A204.1 (cell line): ENCODE measurements around the gene OR8I2.
"Not testable (repeated sequence)": the region's sequence is repeated elsewhere in the genome, so short reads cannot be mapped to it uniquely, and the experiment has no call there.

ENCODE experiments used
- FAIRE-seq: peaks from 2 replicates; lab custom pipeline; 2012; peaks lifted over from hg19 to GRCh38; lab: Jason Lieb, UNC

Gene OR8I2

DNA sequence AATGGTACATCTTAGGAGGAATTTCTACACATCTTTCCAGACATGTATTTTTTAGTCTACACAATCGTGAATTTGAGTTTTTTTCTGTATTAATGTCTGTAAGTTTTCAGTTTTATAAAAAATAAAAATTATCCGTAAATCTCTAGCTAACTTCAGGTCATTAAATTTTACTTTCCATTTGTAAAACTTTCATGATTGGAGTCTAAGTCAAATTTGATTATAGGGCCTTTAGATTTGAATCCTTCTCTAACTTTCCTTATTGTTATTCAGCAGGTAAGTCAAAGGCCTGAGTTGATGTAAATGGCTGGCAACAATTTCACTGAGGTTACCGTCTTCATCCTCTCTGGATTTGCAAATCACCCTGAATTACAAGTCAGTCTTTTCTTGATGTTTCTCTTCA, at the start of gene OR8I2:
Gene OR8I2 (plus strand): TSS at position 301 of the 400 bp plus-strand sequence. CDS start 0 bp downstream, at position 301.
- no peak for FAIRE-seq

DNA sequence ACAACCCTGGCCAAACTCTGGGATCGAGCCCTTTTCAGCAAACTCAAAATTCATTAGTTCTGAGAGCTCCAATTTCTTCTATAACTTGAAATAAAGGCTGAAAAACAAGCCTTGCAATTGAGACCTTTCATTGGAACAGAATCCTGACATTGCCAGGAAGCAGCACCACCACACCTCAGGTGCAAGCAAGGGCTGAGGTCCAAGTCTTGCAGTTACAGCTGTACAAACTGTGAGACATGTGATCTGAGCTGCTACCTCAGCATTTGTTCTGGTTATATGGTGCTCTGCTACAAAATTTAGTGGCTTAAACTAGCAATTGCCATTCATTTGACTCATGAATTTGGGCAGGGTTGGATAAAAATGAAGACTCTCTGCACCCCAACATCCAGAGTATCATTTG, 47.6 kb upstream of the OR8I2 start:
- no peak for FAIRE-seq

DNA sequence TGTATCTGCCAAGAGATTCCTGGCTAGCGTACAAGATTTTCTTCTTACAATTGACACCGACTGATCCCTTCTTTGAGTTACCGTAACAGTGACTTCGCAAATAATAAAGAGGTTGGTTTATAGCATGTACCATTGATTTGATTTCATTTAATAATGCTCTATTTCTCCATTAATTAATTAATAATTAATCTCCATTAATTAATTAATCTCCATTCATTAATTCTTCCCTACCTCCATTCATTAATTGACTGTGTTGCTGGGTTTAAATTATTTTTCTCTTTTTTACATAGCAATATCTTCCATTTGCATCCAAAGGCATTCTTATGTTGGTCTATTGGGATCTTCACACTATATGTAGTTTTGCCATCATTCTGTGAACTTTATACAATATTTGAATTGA, 44.6 kb upstream of the OR8I2 start:
- FAIRE-seq = no peak

DNA sequence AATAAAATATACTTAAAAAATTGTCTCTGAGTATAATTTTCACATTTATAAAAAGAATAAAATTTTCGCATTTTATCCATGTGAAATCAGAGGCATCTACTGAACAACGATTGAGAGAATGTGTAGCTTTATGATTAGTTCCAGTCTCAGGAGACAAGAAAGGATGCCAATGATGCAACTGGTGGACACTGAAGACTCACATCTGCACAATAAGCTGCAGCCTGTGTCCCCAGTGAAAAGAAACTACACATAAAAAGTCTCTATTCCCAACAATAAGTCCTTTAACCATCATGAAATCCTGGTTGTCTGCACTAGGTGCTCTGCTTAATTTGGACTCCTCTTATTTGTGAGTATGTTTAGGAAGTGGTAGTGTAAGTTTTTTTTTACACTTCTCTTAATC, 43.6 kb upstream of the OR8I2 start:
- FAIRE-seq = no peak

DNA sequence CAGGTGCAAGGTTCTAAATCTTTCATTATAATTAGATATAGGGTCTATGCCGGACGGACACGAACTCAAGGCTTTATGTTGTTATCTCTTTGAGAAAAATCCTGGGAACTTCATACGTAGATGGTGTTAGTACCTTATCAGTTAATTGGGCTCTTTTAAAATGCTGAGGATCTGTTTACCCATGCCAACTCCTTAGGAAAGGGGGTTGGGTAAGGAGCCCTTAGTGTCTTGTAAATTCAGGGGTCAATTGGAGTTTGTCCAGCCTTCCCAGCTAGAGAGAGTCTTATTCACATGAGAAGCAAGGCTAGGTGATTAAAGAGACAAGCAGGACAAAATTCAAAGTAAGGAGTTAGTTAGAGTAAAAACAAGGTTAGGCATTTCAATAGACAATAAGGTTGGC, 36.7 kb upstream of the OR8I2 start:
- not testable (repeated sequence) for FAIRE-seq

DNA sequence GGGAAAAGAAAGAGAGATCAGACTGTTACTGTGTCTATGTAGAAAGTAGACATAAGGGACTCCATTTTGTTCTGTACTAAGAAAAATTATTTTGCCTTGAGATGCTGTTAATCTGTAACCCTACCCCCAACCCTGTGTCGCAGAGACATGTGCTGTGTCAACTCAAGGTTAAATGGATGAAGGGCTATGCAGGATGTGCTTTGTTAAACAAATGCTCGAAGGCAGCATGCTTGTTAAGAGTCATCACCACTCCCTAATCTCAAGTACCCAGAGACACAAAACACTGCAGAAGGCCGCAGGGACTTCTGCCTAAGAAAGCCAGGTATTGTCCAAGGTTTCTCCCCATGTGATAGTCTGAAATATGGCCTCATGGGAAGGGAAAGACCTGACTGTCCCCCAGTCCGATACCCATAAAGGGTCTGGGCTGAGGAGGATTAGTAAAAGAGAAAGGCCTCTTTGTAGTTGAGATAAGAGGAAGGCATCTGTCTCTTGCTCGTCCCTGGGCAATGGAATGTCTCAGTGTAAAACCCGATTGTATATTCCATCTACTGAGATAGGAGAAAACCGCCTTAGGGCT, 35.4 kb upstream of the OR8I2 start:
- FAIRE-seq = not testable (repeated sequence)

DNA sequence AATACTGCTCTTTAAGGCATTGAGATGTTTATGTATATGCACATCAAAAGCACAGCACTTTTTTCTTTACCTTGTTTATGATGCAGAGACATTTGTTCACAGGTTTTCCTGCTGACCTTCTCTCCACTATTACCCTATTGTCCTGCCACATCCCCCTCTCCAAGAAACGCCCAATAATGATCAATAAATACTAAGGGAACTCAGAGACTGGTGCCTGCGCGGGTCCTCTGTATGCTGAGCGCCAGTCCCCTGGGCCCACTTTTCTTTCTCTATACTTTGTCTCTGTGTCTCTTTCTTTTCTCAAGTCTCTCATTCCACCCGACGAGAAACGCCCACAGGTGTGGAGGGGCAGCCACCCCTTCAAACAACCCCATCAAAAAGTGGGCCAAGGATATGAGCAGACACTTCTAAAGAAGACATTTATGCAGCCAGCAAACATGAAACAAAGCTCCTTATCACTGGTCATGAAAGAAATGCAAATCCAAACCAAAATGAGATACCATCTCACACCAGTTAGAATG, 34.8 kb upstream of the OR8I2 start:
- not testable (repeated sequence) for FAIRE-seq

DNA sequence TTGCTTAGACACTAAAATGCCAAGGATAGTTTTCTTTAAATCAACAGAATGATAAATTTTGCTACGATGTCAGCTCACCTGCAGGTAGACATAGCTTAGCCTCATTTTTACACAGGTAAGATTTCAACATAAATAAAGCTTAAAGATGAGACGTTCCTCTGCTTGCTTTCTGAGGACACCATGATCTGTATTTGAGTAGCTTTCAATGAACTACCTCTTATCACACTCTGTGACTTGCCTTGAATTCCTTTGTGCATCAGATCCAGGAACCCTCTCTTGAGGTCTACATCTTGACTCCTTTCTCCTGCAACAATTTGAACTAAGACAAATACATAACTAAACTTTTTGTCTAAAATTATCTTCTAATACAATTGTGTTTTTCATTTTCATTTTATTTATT, 26.1 kb upstream of the OR8I2 start:
- no peak for FAIRE-seq

DNA sequence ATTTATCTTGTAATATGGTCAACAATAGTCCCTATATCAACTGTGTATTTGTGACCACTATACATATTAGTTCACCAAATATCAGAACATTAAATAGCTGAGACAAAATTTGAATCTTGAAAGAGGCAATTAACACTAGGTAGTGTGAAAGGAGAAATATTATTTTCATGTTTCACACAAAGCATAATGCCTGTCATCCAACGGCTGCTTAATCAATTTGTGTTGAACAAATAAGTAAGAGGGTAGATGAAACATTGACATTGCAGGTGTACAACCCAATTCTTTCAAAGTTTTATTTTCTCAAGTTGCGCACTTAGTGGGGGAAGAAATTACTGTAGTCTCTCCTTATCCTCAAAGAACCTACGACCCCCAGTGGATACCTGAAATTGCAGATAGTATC, 3.4 kb upstream of the OR8I2 start:
- FAIRE-seq = no peak

DNA sequence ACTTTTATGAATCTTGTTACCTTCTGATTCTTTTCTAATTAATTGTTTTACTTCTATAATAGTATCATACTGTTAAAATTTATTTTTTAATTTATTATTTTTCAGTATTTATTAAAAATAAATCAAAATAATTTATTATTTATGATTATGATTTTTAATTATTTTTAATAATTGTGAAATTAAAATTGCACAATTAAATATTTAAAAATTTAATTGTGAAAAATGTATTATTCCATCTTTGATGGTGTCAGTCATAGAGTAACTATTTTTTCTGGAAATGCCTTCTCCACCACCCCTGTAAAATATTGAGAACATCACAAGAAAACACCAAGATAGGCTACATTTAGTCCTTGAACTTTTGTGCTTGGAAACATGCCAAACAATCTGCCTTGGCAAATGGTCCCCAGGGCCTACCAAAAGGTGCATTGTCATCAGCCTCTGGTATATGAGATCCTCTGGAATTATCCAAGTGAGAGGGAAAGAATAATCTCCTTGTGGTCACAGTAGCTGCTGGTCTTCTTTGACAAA, 10.2 kb downstream of the OR8I2 start, which contains the start of gene OR8H2:
Gene OR8H2 (plus strand): TSS at position 478 of the 528 bp plus-strand sequence. CDS start 1,356 bp downstream, outside the sequence.
- peak; percentile 97 for FAIRE-seq

DNA sequence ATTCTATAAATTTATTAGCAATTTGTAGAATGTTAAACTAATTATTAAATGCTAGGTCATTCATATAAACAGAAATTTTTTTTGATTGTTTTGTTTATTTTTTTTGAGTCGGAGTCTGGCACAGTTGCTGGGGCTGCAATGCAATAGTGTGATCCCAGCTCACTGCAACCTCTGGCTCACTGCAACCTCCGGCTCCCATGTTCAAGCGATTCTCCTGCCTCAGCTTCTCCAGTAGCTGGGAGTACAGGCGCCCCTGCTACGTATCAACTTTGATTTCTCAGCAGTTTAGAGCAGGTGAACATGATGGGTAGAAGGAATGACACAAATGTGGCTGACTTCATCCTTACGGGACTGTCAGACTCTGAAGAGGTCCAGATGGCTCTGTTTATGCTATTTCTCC, 29.0 kb downstream of the OR8I2 start, which contains the start of gene OR8H3:
Gene OR8H3 (plus strand): TSS at position 301 of the 400 bp plus-strand sequence. CDS start 0 bp downstream, at position 301.
- FAIRE-seq = no peak

DNA sequence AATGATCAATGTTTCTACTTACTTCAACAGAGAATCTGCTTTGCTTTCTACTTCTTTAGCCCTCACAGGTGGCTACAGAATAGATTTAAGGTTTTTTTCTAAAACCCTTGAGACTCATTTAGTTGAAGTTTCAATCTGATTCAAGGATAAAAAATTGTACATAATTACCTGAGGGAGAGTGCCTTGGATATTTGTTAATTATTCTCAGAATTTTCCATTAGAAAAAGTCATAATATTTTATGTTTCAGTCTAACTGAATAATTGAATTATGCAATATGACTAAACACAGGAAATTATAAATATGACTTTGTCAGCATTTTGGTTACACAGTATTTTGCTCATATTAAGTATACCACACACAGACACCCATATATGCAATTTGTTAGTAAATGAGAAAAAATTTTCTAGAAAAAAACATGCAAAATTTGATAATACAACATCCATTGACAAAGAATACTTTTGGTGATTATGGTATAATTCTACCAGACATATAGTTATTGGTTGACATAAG, 47.1 kb downstream of the OR8I2 start, which contains the start of gene OR8J3:
Gene OR8J3 (minus strand): TSS at position 51 of the 511 bp plus-strand sequence. CDS start 2,483 bp downstream, outside the sequence.
- FAIRE-seq = no peak

DNA sequence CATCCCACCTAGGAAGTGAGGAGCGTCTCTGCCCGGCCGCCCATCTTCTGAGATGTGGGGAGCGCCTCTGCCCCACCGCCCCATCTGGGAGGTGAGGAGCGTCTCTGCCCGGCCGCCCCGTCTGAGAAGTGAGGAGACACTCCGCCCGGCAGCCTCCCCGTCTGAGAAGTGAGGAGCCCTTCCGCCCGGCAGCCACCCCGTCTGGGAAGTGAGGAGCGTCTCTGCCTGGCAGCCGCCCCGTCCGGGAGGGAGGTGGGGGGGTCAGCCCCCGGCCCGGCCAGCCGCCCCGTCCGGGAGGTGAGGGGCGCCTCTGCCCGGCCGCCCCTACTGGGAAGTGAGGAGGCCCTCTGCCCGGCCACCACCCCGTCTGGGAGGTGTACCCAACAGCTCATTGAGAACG, 50.6 kb downstream of the OR8I2 start:
- FAIRE-seq = not testable (repeated sequence)
